ENCODE data around the gene WSCD2.
A peak's percentile ranks its signal among the peaks of the same experiment; 100 is the strongest.
"Not testable (repeated sequence)": the region's sequence is repeated elsewhere in the genome, so short reads cannot be mapped to it uniquely, and the experiment has no call there.

WSCD2 gene

DNA sequence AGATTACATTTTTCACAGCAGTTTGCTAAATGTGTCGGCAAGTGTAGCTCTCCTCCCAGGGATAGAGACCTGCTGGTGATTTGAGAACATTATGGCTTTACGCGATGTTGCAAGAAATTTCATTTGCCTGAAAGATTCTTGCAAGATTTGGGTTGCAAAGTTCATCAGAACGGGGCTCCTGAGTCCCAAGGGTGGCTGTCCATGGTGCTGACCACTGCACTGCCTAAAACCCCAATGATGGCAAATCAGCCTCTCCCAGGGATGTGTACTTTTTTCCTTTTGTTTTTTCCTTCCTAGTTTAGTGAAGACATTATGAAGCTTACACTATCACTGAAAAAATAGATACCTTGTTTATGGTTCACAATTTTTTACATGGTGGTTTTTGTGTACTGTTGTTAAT lies 85.4 kb downstream of the WSCD2 start:
- TF ChIP-seq, protein P1, sequence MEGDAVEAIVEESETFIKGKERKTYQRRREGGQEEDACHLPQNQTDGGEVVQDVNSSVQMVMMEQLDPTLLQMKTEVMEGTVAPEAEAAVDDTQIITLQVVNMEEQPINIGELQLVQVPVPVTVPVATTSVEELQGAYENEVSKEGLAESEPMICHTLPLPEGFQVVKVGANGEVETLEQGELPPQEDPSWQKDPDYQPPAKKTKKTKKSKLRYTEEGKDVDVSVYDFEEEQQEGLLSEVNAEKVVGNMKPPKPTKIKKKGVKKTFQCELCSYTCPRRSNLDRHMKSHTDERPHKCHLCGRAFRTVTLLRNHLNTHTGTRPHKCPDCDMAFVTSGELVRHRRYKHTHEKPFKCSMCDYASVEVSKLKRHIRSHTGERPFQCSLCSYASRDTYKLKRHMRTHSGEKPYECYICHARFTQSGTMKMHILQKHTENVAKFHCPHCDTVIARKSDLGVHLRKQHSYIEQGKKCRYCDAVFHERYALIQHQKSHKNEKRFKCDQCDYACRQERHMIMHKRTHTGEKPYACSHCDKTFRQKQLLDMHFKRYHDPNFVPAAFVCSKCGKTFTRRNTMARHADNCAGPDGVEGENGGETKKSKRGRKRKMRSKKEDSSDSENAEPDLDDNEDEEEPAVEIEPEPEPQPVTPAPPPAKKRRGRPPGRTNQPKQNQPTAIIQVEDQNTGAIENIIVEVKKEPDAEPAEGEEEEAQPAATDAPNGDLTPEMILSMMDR (IDR thresholded peaks at IDR 0.05; ENCODE audit: insufficient read depth, low read depth, low read length, missing control alignments): no peak

DNA sequence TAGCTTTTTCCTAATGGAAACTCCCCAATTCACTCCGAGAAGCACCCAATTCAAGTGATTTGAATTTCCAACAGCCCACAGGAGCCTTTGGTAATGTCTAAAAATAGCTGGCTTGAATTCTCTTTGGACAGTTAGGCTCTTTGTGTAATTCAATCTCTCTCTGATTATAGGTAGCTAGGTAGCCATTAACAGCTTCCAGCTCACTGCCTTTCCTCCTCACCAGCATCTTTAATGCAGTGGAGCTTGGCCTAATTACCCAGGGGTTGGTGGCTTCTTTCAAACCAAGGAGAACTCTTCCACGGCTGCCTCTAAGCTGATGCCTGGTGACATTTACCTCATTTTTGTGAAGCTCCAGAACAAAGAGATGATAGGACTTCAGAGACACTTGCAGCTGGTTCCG lies 86.4 kb downstream of the WSCD2 start:
- DNase-seq (ENCODE audit: low read depth): no peak
- TF ChIP-seq, protein P1 (IDR thresholded peaks at IDR 0.05; ENCODE audit: insufficient read depth, low read depth, low read length, missing control alignments): no peak
- no peak overlapping the region for H3K4me3 ChIP-seq (ENCODE audit: low read depth, low read length)

More for the DNA sequence above, 85.4 kb downstream of the WSCD2 start:
- no peak overlapping the region for H3K4me3 ChIP-seq (ENCODE audit: low read depth, low read length)
- peak; percentile 37 for DNase-seq (ENCODE audit: low read depth)

DNA sequence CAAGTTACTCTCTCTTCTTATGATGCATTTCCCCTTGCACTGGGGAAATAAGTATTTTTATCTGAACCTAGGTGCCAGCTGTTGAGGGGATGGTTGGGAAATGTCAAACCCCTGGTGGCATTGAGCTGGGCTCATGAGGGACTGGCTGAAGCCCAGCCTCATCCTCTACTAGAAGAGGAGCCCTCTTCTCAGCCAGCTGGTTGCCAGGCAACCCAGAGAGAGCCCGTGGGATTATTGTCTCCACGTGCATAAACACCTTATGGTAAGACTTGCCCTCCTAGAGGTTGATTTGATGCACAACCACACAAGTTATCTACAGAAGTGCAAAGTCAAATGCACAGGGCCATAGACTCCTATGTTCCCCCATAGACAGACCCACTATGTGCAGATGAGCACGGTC lies 89.8 kb downstream of the WSCD2 start:
- DNase-seq (ENCODE audit: low read depth): no peak
- TF ChIP-seq, protein P1 (IDR thresholded peaks at IDR 0.05; ENCODE audit: insufficient read depth, low read depth, low read length, missing control alignments): no peak

DNA sequence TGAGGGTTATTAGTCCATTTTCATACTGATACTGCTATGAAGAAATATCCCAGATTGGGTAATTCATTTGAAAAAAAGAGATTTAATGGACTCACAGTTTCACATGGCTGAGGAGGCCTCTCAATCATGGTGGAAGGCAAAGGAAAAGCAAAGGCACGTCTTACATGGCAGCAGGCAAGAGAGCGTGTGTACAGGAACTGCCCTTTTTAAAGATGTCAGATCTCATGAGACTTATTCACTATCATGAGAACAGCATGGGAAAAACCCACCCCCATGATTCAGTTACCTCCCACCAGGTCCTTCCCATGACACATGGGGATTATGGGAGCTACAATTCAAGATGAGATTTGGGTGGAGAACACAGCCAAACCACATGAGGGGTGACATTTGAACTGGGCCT lies 96.0 kb downstream of the WSCD2 start:
- DNase-seq (ENCODE audit: low read depth); H3K4me3 ChIP-seq (ENCODE audit: low read depth, low read length): not testable (repeated sequence)

More for the DNA sequence above, 89.8 kb downstream of the WSCD2 start:
- no peak overlapping the region for H3K4me3 ChIP-seq (ENCODE audit: low read depth, low read length)

DNA sequence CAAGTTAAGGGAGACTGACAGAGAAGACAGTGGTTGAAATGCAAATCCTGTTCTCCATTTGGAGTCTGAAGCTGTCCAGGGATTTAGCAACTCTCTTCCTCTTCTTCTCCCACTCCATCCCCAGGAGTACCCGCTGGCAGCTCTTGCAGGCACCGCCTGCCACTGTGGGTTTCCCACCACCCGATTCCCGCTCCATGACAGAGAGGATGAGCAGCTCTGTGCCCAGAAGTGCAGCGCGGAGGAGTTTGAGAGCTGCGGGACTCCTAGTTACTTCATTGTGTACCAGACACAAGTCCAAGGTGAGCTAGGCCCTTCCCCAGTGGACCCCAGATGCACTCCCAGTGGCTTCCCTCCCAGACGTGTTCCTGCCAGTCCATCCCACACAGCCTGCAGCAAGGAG lies 97.8 kb downstream of the WSCD2 start:
- no peak overlapping the region for H3K4me3 ChIP-seq (ENCODE audit: low read depth, low read length)
- TF ChIP-seq, protein P1 (IDR thresholded peaks at IDR 0.05; ENCODE audit: insufficient read depth, low read depth, low read length, missing control alignments): no peak
- no peak for DNase-seq (ENCODE audit: low read depth)

DNA sequence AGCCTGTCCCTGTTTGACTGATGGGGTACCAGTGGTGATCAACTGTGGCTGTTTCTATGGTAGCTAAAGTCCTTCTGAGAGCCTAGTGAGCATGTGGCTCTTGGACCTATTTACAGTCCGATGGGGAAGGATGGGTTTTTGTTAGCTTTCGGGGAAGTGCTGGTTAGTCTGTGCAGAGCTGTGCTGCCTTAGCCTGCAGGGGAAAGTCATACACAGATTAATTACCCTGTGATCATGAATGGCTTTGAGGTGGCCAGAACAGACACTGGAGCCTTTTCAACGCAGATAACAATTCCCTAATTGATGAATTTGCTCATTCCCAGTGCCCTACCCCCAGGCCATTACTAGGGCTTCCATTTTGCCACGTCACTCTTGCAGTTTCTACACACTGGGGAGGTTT lies 99.7 kb downstream of the WSCD2 start:
- no peak for DNase-seq (ENCODE audit: low read depth)
- TF ChIP-seq, protein P1 (IDR thresholded peaks at IDR 0.05; ENCODE audit: insufficient read depth, low read depth, low read length, missing control alignments): no peak
- no peak overlapping the region for H3K4me3 ChIP-seq (ENCODE audit: low read depth, low read length)

DNA sequence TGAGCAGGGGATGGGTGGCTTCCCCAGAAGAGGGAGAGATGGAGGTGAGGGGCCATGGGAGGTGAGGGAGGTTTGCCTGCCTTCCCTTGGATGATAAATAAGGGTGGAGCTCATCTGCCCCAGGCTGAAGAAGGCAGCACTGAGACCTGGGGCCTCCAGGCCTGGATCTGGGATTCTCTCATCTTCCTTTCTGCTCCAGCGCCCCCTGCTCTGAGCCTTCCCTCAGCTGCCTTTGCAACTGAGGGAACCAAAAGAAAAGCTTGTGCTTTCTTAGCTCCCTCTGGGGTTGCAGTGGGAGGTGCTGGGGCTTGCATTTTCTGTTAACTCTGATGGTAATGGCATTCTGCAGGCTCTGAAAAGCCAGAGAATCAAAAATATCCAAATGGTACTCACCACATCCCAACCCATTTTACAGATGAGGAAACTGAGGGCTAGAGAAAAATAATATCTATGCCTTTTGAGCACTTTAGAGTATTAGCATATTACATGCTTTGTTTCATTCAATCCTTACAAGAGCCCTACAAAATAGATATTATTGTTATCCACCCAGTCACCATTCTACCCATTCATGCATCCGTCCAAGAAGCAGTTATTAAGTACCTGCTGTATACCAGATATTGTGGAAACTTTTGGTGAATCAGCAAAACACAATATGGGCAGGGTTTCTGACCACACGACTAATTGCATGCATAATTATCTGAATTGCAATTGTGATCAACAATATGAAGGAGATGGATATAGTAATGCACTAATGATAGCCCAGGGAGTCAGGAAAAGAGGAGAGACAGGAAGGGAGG lies 102.2 kb downstream of the WSCD2 start:
- TF ChIP-seq, protein P1 (IDR thresholded peaks at IDR 0.05; ENCODE audit: insufficient read depth, low read depth, low read length, missing control alignments): no peak
- DNase-seq (ENCODE audit: low read depth): no peak
- no peak overlapping the region for H3K4me3 ChIP-seq (ENCODE audit: low read depth, low read length)

All from GM12865 (cell line).